GM12878 (cell line): ENCODE measurements around the gene TAGLN3.

Experiments used
- BCL11A ChIP-seq: IDR thresholded peaks from 2 replicates; pipeline ENCODE4 v1.6.1; 2011; ENCODE audit warnings: low read depth, low read length
- EP300 ChIP-seq, 2 experiments: fragments of 150-350 bp in 1 of 2; IDR thresholded peaks; 2 replicates each; pipeline ENCODE4 v1.6.1; 2011 to 2012; ENCODE audit warnings: low read depth in 2 of 2, low read length in 2 of 2, borderline replicate concordance in 1 of 2, improper control_type of control experiment in 1 of 2, inconsistent platforms in 1 of 2; ENCODE audit not compliant: control insufficient read depth in 1 of 2
- EZH2 ChIP-seq: IDR thresholded peaks from 2 replicates; pipeline ENCODE4 v1.6.1; 2012; ENCODE audit warnings: low read depth, mild to moderate bottlenecking, control low read depth, inconsistent platforms, low read length, borderline replicate concordance; ENCODE audit not compliant: control insufficient read depth
- HCFC1 ChIP-seq: fragments of 150-350 bp; IDR thresholded peaks from 2 replicates; pipeline ENCODE4 v1.6.1; 2014; ENCODE audit warnings: low read length
- MXI1 ChIP-seq: fragments of 150-350 bp; IDR thresholded peaks from 2 replicates; pipeline ENCODE4 v1.6.1; 2011; ENCODE audit warnings: low read depth, mild to moderate bottlenecking, inconsistent platforms, low read length, improper control_type of control experiment
- POLR2AphosphoS5 ChIP-seq: IDR thresholded peaks from 2 replicates; pipeline ENCODE4 v1.6.1; 2011; ENCODE audit warnings: mild to moderate bottlenecking, low read length, inconsistent platforms
- RFX5 ChIP-seq: IDR thresholded peaks from 2 replicates; pipeline ENCODE4 v1.6.1; 2011; ENCODE audit warnings: low read depth, low read length, improper control_type of control experiment
- SUPT20H ChIP-seq: IDR thresholded peaks from 2 replicates; pipeline ENCODE4 v1.6.1; 2011; ENCODE audit warnings: low read depth, mild to moderate bottlenecking, low read length, moderate library complexity, borderline replicate concordance; ENCODE audit not compliant: control insufficient read depth
- TCF12 ChIP-seq: IDR thresholded peaks from 2 replicates; pipeline ENCODE4 v1.6.1; 2011; ENCODE audit warnings: low read depth, mild to moderate bottlenecking, low read length
- TF ChIP-seq, protein P1 (sequence below): IDR thresholded peaks from 2 replicates; pipeline ENCODE4 v1.6.1; 2012; ENCODE audit warnings: low read depth, low read length, improper control_type of control experiment
- TF ChIP-seq, protein P2 (sequence below), 3 experiments: IDR thresholded peaks in 2 of 3; conservative IDR thresholded peaks in 1 of 3; 2 replicates each; pipeline ENCODE4 v1.5.1; 2011; ENCODE audit warnings: low read depth in 3 of 3, low read length in 3 of 3, mild to moderate bottlenecking in 3 of 3, control low read depth in 2 of 3, moderate library complexity in 2 of 3, inconsistent platforms in 1 of 3, mixed read lengths in 1 of 3; ENCODE audit not compliant: control insufficient read depth in 2 of 3, insufficient read depth in 1 of 3; ENCODE audit errors: extremely low read depth in 1 of 3
- TF ChIP-seq, protein P3 (sequence below): IDR thresholded peaks from 2 replicates; pipeline ENCODE4 v1.6.1; 2011; ENCODE audit warnings: mild to moderate bottlenecking, low read depth, low read length, moderate library complexity; ENCODE audit not compliant: insufficient replicate concordance

DNA sequence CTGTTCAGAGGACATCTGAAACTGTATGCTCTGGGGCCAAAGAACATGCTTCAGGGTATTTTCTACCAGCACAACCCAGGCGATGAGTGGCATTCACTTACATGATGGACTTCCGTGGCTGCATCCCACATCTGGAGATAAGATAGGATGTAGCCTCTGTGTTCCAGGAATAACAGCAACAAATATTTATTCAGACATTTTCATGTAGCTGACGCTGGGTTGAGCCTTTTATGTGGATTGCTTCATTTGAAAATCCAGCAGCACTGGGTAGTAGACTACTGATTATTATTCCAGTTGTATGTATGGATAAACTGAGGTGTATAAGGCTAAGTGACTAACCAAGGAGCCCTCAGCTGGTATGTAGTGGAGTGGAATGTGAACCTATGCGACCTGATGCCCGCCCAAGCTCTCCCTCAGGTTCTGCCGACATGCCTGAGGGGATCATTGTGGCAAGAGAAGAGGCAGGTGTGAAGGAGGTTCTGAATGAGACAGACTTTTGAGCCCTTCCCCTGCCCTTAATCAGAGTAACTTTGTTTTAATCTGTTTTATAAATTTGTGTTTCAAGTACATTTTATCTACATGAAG is 45.8 kb upstream of the TAGLN3 start:
- TF ChIP-seq, protein P1, sequence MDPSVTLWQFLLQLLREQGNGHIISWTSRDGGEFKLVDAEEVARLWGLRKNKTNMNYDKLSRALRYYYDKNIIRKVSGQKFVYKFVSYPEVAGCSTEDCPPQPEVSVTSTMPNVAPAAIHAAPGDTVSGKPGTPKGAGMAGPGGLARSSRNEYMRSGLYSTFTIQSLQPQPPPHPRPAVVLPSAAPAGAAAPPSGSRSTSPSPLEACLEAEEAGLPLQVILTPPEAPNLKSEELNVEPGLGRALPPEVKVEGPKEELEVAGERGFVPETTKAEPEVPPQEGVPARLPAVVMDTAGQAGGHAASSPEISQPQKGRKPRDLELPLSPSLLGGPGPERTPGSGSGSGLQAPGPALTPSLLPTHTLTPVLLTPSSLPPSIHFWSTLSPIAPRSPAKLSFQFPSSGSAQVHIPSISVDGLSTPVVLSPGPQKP: no peak
- TF ChIP-seq EP300 (IDR thresholded peaks at IDR 0.05; ENCODE audit: borderline replicate concordance in 1 of 2, control insufficient read depth in 1 of 2, low read depth in 2 of 2, low read length in 2 of 2): no peak
- no peak for TF ChIP-seq POLR2AphosphoS5
- no peak for TF ChIP-seq SUPT20H
- TF ChIP-seq, protein P2, sequence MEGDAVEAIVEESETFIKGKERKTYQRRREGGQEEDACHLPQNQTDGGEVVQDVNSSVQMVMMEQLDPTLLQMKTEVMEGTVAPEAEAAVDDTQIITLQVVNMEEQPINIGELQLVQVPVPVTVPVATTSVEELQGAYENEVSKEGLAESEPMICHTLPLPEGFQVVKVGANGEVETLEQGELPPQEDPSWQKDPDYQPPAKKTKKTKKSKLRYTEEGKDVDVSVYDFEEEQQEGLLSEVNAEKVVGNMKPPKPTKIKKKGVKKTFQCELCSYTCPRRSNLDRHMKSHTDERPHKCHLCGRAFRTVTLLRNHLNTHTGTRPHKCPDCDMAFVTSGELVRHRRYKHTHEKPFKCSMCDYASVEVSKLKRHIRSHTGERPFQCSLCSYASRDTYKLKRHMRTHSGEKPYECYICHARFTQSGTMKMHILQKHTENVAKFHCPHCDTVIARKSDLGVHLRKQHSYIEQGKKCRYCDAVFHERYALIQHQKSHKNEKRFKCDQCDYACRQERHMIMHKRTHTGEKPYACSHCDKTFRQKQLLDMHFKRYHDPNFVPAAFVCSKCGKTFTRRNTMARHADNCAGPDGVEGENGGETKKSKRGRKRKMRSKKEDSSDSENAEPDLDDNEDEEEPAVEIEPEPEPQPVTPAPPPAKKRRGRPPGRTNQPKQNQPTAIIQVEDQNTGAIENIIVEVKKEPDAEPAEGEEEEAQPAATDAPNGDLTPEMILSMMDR (IDR thresholded peaks at IDR 0.05 in 2 of 3, conservative IDR thresholded peaks at IDR 0.05 in 1 of 3; ENCODE audit: control insufficient read depth in 2 of 3, extremely low read depth in 1 of 3, insufficient read depth in 1 of 3, low read depth in 3 of 3, low read length in 3 of 3): no peak
- no peak for TF ChIP-seq MXI1
- no peak for TF ChIP-seq BCL11A
- no peak for TF ChIP-seq RFX5
- TF ChIP-seq, protein P3, sequence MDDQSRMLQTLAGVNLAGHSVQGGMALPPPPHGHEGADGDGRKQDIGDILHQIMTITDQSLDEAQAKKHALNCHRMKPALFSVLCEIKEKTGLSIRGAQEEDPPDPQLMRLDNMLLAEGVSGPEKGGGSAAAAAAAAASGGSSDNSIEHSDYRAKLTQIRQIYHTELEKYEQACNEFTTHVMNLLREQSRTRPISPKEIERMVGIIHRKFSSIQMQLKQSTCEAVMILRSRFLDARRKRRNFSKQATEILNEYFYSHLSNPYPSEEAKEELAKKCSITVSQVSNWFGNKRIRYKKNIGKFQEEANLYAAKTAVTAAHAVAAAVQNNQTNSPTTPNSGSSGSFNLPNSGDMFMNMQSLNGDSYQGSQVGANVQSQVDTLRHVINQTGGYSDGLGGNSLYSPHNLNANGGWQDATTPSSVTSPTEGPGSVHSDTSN: no peak
- TF ChIP-seq HCFC1: no peak
- no peak for TF ChIP-seq EZH2
- TF ChIP-seq TCF12: no peak
